Parathyroid adenoma (tissue), 2 donors: ENCODE results near the gene OLFM3.

Experiments used
- H2AFZ ChIP-seq: fragments of 300-600 bp; sonication (generic); one replicate; pipeline ENCODE4 v1.7.0; 2017; ENCODE audit warnings: antibody characterized with exemption, mild to moderate bottlenecking
- H3K27ac ChIP-seq: fragments of 300-600 bp; sonication (generic); one replicate; pipeline ENCODE4 v1.7.0; 2017
- H3K27me3 ChIP-seq: fragments of 300-600 bp; sonication (generic); one replicate; pipeline ENCODE4 v1.7.0; 2017; ENCODE audit warnings: low read length; ENCODE audit not compliant: control insufficient read depth, insufficient read depth
- H3K36me3 ChIP-seq: fragments of 300-600 bp; sonication (generic); one replicate; pipeline ENCODE4 v1.7.0; 2017; ENCODE audit warnings: low read length; ENCODE audit not compliant: control insufficient read depth, insufficient read depth
- H3K4me1 ChIP-seq: fragments of 300-600 bp; sonication (generic); one replicate; pipeline ENCODE4 v1.7.0; 2017; ENCODE audit warnings: control low read depth
- H3K4me2 ChIP-seq: fragments of 300-600 bp; sonication (generic); one replicate; pipeline ENCODE4 v1.7.0; 2017; ENCODE audit warnings: low read length
- H3K4me3 ChIP-seq: fragments of 300-600 bp; sonication (generic); one replicate; pipeline ENCODE4 v1.7.0; 2017; ENCODE audit warnings: low read depth, low read length
- H3K79me2 ChIP-seq: fragments of 300-600 bp; sonication (generic); one replicate; pipeline ENCODE4 v1.7.0; 2017; ENCODE audit warnings: control low read depth
- H3K9ac ChIP-seq: fragments of 300-600 bp; sonication (generic); one replicate; pipeline ENCODE4 v1.7.0; 2017; ENCODE audit warnings: mild to moderate bottlenecking
- H3K9me3 ChIP-seq: fragments of 300-600 bp; sonication (generic); one replicate; pipeline ENCODE4 v1.7.0; 2017; ENCODE audit warnings: low read length; ENCODE audit not compliant: control insufficient read depth
- TF ChIP-seq, protein P1 (sequence below): fragments of 300-600 bp; sonication (generic); IDR thresholded peaks from one replicate; pipeline ENCODE4 v1.7.0; 2017; ENCODE audit warnings: antibody characterized with exemption, mild to moderate bottlenecking
- donor health status: primary hyperparathyroidism.

Gene OLFM3

GRCh38 chr1:101959456-101959855 is 37.3 kb downstream of the OLFM3 start:
- no peak overlapping the region for H3K4me3 ChIP-seq
- H3K79me2 ChIP-seq, result no peaks in the 10 kb centered on the region
- no peaks in the 10 kb centered on the region for H3K36me3 ChIP-seq
- H3K4me2 ChIP-seq, result no peak overlapping the region
- H3K27ac ChIP-seq, result no peak overlapping the region
- TF ChIP-seq, protein P1, sequence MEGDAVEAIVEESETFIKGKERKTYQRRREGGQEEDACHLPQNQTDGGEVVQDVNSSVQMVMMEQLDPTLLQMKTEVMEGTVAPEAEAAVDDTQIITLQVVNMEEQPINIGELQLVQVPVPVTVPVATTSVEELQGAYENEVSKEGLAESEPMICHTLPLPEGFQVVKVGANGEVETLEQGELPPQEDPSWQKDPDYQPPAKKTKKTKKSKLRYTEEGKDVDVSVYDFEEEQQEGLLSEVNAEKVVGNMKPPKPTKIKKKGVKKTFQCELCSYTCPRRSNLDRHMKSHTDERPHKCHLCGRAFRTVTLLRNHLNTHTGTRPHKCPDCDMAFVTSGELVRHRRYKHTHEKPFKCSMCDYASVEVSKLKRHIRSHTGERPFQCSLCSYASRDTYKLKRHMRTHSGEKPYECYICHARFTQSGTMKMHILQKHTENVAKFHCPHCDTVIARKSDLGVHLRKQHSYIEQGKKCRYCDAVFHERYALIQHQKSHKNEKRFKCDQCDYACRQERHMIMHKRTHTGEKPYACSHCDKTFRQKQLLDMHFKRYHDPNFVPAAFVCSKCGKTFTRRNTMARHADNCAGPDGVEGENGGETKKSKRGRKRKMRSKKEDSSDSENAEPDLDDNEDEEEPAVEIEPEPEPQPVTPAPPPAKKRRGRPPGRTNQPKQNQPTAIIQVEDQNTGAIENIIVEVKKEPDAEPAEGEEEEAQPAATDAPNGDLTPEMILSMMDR, result no peak
- no peaks in the 10 kb centered on the region for H3K9me3 ChIP-seq
- H2AFZ ChIP-seq, result no peak overlapping the region
- no peaks in the 10 kb centered on the region for H3K27me3 ChIP-seq
- no peaks in the 10 kb centered on the region for H3K4me1 ChIP-seq
- H3K9ac ChIP-seq, result no peak overlapping the region

DNA sequence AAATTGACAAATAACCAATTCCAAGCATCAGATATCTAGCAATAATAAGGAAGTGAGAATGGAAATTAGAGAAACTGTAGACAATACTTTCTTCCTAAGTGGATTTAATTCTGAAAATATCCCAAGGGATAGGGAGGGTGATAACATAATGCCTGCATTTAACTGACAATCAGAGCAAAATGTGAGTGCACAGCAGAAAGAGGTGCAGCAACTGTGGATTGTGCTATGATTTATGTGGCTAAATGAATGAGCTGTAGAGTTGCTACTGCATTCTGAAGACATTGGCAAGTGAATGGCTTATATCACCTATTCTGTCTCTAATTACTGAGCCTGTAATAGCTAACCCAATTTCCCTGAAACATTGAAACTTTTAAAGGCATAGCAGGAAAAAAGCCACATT is 39.0 kb downstream of the OLFM3 start:
- Histone ChIP-seq H3K79me2 (no peaks in the 10 kb centered on the region), H3K9ac (no peak overlapping the region), H3K4me3 (no peak overlapping the region), H2AFZ (no peak overlapping the region), H3K27me3 (no peaks in the 10 kb centered on the region), H3K4me2 (no peak overlapping the region), H3K4me1 (no peaks in the 10 kb centered on the region), H3K36me3 (no peaks in the 10 kb centered on the region), H3K27ac (no peak overlapping the region), H3K9me3 (no peaks in the 10 kb centered on the region)
- TF ChIP-seq, protein P1, result no peak

GRCh38 chr1:101953623-101954022 is 43.1 kb downstream of the OLFM3 start:
- Histone ChIP-seq H2AFZ (no peak overlapping the region), H3K4me1 (no peaks in the 10 kb centered on the region), H3K9me3 (no peaks in the 10 kb centered on the region), H3K4me2 (no peak overlapping the region), H3K27me3 (no peaks in the 10 kb centered on the region), H3K27ac (no peak overlapping the region), H3K36me3 (no peaks in the 10 kb centered on the region), H3K79me2 (no peaks in the 10 kb centered on the region), H3K4me3 (no peak overlapping the region), H3K9ac (no peak overlapping the region)
- TF ChIP-seq, protein P1, result no peak

GRCh38 chr1:101945884-101946283 is 50.8 kb downstream of the OLFM3 start:
- TF ChIP-seq, protein P1, result no peak
- Histone ChIP-seq H3K36me3 (no peaks in the 10 kb centered on the region), H3K4me1 (no peaks in the 10 kb centered on the region), H2AFZ (no peak overlapping the region), H3K4me3 (no peak overlapping the region), H3K9ac (no peak overlapping the region), H3K9me3 (no peaks in the 10 kb centered on the region), H3K27me3 (no peaks in the 10 kb centered on the region), H3K27ac (no peak overlapping the region), H3K79me2 (no peaks in the 10 kb centered on the region), H3K4me2 (no peak overlapping the region)

- Histone ChIP-seq H3K79me2 (no peaks in the 10 kb centered on the region), H3K36me3 (no peaks in the 10 kb centered on the region), H3K9me3 (no peaks in the 10 kb centered on the region), H2AFZ (no peak overlapping the region), H3K9ac (no peak overlapping the region), H3K27me3 (no peaks in the 10 kb centered on the region), H3K4me3 (no peak overlapping the region), H3K4me1 (no peaks in the 10 kb centered on the region), H3K4me2 (no peak overlapping the region), H3K27ac (no peak overlapping the region)
- TF ChIP-seq, protein P1, result no peak
These were observed 53.5 kb downstream of the OLFM3 start for GRCh38 chr1:101943237-101943636.
